NCI-H1436 treated with DMSO at 0.1 percent for 48 hours (cell line): ENCODE results near the gene CISD2.
"Not testable (repeated sequence)": the region's sequence is repeated elsewhere in the genome, so short reads cannot be mapped to it uniquely, and the experiment has no call there.

Experiments
- DNase-seq: peaks from one replicate; lab custom pipeline; 2025; lab: John Stamatoyannopoulos, UW

CISD2 gene, protein sequence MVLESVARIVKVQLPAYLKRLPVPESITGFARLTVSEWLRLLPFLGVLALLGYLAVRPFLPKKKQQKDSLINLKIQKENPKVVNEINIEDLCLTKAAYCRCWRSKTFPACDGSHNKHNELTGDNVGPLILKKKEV

DNA sequence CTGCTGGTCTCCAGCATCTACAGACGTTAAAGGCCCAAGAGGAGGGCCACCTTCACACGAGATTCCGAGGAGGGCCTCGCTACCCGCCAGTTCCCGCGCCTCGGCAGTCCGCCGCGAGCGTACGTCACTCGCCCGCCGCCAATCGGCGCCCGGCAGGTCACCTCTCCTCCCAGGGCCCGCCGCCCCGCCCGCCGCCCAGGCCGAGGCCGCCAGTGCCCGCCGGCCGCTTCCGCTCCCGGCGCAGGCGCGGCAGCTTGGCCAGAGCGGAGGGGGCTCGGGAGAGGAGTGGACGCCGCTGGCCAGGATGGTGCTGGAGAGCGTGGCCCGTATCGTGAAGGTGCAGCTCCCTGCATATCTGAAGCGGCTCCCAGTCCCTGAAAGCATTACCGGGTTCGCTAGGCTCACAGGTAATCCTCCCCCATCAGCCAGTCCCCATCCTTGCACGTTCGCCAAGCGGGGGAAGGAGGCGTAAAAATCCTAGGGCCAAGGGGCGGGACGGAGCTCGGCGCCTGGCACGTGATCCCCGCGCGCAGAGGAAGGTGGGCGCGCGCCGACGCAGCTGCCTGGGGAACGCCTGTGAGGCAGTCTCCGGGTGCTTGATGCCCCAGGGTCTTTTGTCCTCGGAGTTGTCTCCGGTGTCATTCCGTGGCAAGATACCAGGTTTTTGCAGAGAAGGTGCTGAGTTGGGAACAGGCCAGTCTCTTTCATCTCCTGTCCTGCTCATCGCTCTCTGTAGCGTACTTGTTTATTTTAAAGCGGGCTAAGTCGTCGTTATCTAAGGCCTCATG, at the start of gene CISD2:
TSS of gene CISD2 (plus strand) at position 212 of the 788 bp plus-strand sequence. CDS start at position 305, 93 bp downstream.
- DNase-seq = peak; percentile 68

DNA sequence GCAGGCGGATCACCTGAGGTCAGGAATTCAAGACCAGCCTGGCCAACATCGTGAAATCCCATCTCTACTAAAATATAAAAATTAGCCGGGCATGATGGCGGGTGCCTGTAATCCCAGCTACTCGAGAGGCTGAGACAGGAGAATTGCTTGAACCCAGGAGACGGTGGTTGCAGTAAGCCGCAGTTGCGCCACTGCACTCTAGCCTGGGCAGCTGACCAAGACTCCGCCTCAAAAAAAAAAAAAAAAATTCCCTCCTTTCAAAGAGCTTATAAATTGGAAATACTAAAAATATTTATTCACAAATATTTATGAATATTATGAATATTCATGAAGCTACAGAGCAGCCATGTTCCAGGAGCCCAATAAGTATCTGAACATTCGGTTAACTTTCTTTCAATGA, 49.7 kb upstream of the CISD2 start:
- DNase-seq = not testable (repeated sequence)

DNA sequence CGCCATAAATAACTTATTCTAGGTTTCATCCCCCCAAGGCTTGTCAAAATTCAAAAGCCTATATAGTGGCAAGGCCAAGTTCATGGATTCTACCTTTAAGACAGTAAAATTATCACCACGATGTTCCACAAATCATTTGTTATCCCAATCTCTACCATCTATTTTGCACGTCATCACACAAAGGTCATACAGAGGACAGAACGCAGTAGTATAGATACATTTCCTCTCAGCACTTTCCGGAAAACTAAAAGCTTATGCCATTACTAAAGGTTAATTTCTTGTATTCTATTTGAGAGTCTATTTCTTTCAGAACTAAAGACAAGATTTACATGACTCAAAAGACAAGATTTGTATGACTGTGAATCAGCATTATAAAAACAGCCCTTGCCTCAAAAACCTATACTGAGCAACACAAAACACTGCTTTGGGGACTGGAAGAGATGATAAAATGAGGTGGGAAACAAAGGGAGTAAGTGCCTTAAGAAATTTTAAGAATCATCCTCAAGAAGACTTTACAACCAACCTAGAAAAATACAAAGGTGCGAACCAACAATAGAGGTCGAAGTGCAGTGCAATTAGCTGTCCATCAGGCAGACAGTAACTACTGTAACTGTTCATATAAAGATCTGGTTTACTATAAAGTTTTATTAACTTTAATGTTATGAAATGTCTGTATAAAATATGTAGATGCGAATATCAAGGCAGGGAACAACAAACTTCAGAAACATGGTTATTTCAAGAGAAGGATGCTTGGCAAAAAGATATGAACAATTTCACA, 49.0 kb upstream of the CISD2 start:
- DNase-seq = no peak

DNA sequence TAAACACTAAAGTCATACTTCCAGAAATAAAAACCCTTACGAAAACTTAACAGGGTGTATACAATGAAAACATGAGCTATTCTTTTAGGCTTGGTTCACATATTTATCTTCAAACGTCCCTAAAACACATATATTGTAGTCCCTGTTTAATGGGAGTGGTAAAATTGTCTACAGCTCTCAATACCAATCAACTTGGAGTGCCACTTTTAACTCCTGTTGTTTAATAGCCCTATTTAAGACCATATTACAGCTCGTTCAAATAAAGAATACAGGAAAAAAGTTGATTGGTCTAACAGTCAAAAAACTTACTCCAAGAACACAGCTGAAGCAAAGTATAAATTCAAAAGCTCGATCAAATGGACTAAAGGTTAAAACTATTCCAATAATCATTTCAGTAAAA, 45.3 kb upstream of the CISD2 start:
- no peak for DNase-seq

DNA sequence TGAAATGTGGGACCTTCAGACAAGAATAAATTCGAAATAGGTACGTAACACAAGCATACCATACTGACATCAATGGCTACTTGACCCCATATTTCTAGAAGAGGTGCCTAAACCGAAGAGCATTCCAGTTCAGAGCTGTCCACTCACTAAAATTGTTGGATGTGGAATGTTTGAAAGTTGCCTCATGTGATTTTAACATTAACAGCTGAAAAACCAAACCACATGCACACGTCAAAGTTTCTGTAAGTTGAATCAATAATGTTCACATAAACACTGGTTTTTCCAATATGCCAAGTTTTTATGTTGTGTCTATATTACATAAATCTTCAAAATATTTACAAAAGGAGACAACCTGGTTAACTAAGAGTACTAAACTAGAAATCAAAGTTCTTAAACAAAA, 44.9 kb upstream of the CISD2 start:
- DNase-seq = no peak

DNA sequence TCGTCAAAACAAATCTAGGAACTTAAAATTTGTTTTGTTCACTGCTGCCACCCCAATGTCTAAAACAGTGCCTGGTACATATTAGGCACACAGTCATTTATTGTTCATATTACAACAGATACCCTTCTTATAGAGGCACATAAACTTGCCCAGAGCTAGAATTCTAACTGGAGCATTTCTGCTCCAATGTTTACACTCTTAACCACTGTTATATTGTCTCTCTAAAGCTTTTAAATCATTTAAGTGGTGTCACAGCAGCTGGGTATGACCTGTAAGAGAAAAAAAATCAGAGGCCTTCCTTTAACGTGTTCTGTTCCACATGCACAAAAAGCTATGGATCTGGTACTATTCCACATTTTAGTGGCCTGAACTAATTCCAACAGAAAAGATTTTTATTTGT, 44.4 kb upstream of the CISD2 start:
- DNase-seq = no peak

DNA sequence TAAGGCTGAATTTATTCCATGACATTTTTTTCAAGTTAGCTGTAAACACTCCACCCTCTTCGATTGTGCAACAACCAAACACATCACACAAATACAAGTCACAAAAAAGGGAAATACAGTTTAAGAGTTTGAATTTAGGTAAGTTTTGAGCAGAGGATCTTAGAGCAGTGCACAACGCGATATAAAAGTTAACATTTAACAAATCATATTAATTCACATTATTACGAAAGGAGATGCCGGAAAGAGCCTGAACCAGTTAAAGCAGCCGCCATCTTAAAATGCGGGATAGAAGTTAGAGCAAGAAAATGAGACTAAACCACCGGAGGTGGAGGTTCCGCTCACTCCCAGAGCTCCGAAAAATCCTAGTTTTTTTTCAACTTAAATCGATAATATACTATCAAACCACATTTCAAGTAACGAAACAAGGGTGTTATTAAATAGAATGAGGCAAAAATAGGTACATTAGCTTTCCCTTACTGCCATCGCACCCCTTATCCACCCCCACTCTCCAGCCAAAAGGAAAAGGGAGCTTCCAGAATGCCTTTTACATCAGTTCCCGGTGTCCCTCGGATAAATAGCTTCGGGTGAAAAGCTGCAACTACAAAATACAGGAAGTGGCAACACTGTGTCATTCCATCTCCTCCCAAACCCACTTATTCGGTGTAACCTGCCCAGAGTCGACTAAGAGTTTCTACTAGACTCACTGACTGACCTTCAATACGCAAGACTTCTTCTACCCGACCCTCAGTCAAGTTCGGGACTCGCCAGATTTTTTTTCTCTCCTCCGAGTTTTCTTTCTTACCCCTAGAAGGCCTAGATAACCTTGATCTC, 43.3 kb upstream of the CISD2 start:
- no peak for DNase-seq

DNA sequence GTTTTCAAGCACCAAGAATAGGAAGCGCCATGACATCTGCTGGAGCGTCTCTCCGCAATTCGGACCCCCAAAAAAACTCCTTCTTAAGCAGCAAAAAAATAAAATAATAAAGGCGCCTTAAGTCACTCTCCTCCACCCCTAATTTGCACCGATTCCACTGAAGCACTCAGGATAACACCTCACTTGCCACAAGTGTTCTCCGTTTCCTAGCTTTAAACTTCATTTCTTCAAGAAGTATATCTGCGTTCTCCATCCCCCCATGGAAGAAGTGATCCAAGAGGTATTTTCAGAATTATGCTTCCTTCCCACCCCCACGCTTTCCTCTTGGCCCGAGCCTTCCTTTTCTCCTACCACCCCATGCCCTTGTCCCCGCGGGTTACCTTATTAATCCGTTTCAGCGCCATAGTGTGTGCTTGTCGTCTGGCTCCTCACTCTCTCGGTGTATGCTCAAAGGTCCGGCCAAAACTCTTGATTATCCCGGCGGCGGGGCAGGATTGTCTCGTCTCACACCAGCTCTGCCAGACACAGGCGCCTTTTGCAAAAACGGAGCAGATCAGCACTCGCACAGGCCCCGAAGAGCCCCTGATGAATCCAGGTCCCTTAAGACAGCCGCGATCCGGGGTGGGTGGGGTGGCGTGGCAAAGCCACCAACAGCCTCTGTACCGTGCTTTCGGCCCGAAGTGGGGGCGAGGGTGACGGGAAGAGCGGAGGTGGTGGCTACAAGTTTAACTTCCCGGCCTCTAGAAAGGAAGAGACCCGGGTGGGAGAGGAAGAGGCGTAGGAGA, 42.5 kb upstream of the CISD2 start:
- DNase-seq = no peak

DNA sequence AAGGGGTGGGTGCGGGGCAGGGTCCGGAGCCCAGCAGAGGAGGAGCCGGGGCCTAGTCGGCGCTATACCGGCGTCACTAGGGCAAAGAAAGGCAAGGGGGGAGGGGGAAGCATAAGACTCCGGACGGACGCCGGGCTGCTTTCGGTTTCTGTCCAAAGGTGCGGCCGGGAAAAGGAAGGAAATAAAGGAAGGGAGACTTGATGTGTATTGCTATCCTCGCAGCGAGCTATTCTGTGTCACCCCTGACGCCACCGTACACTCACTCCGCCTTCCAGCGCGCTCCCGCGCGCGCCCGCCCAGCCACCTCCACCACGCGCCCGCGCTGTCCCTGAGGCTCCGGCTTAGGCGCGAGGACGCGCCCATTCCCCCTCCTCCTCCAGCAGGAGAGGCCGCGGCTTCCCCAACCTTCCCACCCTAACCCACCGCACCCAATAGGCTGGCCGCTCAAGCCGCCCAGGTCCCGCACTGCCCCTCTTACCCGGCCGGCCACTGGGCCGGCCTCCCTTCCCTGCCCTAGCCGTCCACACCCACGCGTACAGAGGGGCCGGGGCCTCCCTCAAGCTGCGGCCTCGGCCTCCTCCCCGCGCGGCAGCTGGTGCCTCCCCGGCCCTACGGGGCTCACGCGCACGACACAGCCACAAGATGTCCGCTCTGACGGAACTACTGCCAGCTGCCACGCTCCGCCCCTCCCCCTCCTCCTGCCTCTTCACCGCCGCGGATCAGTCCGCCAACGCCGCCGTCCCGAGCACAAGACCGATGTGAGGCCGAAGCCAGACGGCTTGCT, 41.7 kb upstream of the CISD2 start, which contains the start of gene UBE2D3:
TSS of gene UBE2D3 (minus strand) at position 662 of the 784 bp plus-strand sequence. CDS start 1,043 bp downstream, outside the sequence.
- peak; percentile 67 for DNase-seq

DNA sequence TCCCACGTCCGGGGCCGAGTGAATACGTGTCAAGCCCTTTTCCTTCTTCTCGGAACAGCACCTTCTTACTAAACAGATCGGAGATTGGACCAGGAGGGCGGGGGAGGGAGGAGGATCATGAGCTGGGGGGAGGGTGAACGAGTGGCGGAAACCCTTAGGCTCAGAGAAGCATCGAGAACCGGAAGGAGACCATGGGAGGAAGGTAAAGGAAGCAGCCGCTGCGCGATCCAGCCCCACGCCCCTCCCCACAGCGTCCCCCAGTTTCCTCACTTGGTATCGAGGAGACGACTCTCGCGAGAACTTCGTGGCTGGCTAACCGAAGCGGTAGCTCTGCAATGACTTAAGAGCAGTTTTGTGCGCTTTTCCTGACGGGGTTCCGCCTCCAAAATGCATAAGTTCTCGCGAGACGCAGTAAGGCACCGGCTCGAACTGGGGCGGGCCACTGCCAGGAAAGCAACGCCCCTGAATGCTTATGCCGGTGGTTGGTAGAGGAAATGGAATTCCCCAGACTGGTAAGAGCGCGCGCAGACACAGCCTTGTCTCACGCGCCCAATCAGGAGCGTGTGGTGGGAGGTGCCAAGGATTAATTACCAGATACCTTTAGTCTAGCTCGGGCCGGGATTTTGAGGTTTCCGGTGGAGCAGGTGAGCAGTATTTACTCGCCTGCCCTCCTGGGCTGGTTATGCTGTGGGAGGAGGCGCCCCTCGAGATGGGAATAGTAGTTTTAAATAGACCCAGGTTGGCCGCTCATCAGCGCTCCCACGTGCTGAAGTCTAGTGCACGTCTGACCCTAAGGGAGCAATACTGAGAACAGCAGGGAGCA, 40.9 kb upstream of the CISD2 start:
- DNase-seq = peak; percentile 99

DNA sequence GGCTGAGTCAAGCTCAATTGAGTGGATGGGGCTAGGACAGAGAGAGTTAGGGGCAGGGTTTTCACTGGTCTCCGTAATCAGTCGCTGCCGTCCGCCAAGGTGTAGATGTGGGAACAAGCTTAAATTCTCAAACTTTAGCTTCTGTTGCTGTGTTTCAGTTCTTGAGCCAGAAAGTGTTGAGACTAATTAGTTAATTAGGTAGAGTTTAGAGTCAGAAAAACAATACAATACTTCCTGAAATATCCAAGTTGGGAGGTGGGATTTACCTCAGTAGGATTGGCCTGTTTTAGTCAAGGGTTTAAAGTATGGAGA, 40.3 kb upstream of the CISD2 start:
- DNase-seq = peak; percentile 9

DNA sequence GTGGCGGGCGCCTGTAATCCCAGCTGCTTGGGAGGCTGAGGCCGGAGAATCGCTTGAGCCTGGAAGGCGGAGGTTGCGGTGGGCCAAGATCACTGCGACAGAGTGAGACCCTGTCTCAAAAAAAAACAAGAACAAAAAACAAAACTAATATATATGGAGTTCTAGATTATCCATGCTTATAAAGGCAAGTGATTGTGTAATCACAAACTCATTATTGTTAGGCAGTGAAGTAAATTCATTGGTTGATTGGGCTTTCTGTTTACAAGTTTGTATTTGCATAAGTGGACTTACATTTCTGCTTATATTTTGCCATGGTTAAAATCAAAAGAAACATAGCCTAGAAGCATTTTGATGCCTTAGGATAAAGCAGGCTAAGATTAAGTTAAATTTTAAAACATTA, 39.0 kb upstream of the CISD2 start:
- no peak for DNase-seq

DNA sequence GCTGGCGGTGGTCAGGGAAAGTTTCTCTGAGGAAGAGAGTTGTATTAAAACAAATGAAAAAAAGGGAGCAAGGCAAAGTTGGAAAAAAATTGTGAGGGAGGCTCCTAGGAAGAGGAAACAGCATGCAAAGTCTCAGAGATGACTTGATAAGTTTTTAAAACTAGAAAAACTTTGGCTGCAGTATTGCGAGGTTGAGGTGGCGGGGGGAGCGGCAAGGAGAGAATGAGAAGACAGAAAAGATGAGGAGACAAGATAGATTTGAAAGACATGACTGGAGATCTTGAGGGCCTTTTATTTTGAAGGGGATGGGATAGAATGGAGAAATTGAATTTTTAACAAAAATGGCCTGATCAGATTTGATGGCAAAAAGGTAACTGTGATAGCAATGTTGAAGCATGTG, 36.7 kb upstream of the CISD2 start:
- DNase-seq = no peak

DNA sequence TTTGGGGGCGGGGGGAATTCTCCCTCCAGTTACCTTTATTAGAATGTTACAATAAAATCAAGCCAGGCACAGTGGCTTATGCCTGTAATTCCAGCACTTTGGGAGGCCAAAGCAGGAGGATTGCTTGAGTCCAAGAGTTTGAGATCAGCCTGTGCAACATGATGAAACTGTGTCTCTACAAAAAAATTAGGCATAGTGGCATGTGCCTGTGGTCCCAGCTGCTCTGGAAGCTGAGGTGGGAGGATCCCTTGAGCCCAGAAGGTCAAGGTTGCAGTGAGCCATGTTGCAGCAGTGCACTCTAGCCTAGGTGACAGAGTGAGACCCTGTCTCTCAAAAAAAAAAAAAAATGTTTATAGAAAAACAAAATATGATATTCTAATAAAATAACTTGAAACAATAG, 36.1 kb upstream of the CISD2 start:
- DNase-seq = no peak

DNA sequence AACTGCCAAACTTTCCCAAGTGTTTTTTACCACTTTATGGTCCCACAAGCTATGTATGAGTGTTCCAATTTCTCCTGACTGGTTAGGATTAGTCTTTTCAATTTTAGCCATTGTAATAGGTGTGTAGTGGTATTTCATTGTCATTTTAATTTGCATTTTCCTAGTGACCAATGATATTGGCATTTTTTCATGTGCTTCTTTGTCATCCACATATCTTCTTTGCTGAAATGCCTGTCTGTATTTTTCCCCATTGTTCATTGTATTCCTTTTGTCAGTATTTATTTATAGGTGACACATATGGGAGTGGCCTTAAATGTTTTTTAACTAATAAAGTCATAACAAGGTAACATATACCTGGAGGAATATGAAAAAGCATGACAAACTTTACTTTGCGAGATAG, 32.2 kb upstream of the CISD2 start:
- no peak for DNase-seq

DNA sequence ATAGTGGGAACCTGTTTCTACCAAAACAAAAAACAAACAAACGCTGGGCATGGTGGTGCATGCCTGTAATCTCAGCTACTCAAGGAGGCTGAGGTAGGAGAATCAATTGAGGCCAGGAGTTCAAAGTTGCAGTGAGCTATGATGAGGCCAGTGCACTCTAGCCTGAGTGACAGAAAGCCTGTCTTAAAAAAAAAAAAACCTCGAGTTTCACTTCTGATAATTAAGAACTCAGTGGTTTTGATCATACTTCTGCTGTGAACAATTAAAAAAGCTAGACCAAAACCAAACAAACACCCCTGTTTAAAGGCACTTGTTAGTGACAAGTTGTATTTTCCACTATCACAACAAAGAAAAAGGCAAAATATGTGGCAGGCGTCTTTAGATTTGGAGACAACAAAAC, 26.4 kb upstream of the CISD2 start:
- DNase-seq = no peak

DNA sequence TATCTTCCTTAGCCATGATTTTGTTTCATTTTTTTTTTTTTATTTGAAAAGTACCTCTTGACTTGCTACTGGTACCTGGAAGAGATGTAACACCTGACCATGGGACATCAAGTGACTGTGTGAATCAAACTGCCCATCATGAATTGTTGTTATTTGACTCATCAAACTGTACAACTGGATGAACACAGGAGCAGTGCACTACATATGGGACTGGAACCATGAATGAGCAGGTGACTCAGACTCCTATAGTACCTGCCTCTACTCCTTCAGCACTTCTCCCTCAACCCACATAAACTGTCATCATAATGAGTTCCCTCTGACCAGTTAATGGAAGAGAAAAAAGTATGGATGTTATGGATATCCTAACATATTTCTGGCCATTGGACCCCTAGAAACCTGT, 25.5 kb upstream of the CISD2 start:
- no peak for DNase-seq

DNA sequence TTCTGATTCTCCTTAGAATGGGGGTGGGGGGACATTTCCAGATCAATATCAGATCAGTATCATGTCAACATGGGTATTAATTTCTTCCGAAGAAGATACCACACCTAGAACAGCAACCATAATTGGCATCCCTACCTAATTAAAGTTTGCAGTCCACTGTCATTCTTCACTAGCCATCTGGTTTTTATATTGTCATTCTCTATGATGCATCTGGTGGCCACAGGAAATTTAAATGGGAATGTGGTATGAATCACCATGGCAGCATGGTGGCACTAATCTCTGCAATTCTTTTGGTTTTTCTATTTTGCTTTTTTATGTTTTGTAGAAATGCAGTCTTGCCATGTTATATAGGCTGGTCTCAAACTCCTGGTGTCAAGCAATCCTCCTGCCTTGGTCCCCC, 24.9 kb upstream of the CISD2 start:
- DNase-seq = no peak

DNA sequence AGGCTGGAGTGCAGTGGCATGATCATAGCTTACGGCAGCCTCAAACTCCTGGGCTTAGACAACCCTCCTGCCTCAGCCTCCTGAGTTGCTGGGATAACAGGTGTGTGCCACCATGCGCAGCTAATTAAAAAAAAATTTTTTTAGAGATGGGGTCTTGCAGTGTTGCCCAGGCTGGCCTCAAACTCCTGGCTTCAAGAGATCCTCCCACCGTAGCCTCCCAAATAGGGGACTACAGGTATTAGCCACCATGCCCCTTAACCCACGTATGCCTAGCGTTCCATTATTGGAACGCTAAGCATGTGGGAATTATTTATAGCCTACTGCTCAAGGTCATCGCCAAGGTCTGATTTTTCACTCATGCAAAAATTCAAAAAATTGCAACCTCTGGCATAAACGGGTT, 21.1 kb upstream of the CISD2 start:
- DNase-seq = no peak

DNA sequence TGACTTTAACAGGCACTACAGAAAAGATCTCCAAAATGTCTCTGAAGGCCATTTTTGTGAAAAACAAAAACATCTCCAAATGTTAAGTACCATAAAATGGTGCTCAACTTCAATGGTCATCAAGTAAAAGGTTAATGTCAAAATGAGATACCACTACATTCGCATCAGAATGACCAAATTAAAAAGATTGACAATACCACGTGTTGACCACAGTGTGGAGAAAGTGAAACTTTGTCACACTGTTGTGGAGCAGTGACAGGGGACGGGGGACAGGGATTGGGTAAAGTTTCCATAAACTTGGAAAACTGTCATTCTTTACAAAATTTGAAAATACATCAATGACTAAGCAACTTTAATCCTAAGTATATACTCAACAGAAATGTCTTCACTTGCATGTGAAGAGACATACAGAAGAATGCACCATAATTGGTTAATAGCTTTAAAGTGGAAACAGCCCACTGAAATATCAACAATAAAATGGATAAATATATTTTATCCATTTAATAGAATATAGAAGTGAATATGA, 19.1 kb upstream of the CISD2 start:
- DNase-seq = no peak
